ENCODE measurements around the gene NETO2. TPM values are rescaled to one million over a fixed set of nuclear protein-coding genes. Genes with fewer than 3 reads are reported as not detected.
"Not testable (repeated sequence)": the region's sequence is repeated elsewhere in the genome, so short reads cannot be mapped to it uniquely, and the experiment has no call there.

Gene NETO2
- total RNA-seq, 2 donors from 2014 or later = 3.0 to 3.1 TPM

DNA sequence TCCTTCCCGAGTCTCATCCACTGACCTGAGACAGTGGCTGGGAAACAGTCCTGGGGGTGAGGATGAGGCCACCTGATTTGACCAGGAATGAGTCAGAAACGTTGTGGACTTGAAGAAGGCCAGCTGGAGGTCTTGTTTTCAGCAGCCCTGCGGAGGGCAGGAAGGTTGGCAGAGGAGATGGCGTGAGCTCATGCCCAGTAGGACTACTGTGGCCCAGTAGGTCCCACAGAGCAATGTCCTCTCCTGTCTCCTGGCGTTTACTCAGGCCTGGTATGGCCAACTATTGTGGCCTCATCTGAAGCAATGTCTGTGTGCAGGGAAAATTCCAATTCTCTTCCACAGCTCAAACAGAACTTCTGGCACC, 86.1 kb downstream of the NETO2 start:
- TF ChIP-seq POLR2A (IDR thresholded peaks at IDR 0.05) = no peak
- TF ChIP-seq, protein P1, sequence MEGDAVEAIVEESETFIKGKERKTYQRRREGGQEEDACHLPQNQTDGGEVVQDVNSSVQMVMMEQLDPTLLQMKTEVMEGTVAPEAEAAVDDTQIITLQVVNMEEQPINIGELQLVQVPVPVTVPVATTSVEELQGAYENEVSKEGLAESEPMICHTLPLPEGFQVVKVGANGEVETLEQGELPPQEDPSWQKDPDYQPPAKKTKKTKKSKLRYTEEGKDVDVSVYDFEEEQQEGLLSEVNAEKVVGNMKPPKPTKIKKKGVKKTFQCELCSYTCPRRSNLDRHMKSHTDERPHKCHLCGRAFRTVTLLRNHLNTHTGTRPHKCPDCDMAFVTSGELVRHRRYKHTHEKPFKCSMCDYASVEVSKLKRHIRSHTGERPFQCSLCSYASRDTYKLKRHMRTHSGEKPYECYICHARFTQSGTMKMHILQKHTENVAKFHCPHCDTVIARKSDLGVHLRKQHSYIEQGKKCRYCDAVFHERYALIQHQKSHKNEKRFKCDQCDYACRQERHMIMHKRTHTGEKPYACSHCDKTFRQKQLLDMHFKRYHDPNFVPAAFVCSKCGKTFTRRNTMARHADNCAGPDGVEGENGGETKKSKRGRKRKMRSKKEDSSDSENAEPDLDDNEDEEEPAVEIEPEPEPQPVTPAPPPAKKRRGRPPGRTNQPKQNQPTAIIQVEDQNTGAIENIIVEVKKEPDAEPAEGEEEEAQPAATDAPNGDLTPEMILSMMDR (IDR thresholded peaks at IDR 0.05) = no peak
- intact Hi-C loops (cut with DNase I) = no loop called here
- DNase-seq (no peak), ATAC-seq (no peak)
- Histone ChIP-seq H3K4me3 (no peak overlapping the region), H3K27me3 (no peaks in the 10 kb centered on the region), H3K36me3 (replicated peaks in 1 of 2; ENCODE audit: insufficient read depth in 1 of 2, low read depth in 2 of 2) (no peaks in the 10 kb centered on the region), H3K9me3 (no peaks in the 10 kb centered on the region), H3K27ac (no peak overlapping the region), H3K4me1 (no peaks in the 10 kb centered on the region)
- 56 to 70% methylated on average over 5 of the region's 5 CpGs for WGBS, 2 donors

DNA sequence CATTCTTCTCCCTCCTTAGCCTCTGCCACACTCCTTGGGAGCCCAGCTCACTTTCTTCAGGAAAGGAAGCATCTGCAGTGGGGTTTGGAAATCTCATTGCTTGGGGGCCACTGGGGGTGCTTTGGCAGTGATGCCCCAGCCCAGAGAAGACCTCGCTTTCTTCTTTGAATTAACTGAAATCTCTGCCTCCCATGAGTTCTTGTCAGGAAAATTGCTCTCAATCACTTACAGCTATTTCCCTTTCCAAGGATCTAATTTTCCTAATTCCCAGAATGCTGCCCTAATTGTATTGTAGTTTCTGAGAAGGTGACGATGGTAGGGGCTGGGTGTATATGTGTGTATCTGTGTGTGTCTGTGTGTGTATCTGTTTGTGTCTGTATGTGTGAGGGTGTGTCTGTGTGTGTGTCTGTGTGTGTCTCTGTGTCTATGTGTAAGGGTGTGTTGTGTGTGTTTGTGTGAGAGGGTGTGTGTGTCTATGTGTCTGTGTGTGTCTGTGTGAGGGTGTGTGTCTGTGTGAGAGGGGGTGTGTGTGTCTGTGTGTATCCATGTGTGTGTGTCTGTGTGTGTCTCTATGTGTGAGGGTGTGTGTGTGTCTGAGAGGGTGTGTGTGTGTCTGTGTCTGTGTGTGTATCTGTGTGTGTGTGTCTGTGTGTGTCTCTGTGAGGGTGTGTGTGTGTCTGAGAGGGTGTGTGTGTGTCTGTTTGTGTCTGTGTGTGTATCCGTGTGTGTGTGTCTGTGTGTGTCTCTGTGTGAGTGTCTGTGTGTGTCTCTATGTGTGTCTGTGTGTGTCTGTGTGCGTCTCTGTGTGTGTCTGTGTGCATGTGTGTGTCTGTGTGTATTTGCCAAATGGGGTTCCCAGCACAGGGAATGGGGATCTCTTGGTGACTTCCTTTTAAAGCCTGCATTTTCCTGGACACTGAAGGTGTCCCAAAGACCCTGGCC, 86.8 kb downstream of the NETO2 start:
- no peaks in the 10 kb centered on the region for H3K36me3 ChIP-seq (replicated peaks in 1 of 2; ENCODE audit: insufficient read depth in 1 of 2, low read depth in 2 of 2)

DNA sequence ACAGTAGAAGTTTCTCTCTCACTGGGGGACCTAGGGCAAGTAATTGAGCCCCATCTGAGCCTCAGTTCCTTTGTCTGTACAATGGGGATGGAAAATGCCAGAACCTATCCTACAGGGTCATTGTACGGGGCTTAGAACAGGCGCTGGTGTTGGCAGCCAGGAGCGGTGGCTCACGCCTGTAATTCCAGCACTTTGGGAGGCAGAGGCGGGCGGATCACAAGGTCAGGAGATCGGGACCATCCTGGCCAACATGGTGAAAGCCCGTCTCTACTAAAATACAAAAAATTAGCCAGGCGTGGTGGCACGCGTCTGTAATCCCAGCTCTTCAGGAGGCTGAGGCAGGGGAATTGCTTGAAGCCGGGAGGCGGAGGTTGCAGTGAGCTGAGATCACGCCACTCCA, 87.7 kb downstream of the NETO2 start:
- ATAC-seq; H3K27me3 ChIP-seq; H3K36me3 ChIP-seq (replicated peaks in 1 of 2; ENCODE audit: insufficient read depth in 1 of 2, low read depth in 2 of 2); DNase-seq; H3K9me3 ChIP-seq; H3K27ac ChIP-seq; intact Hi-C loops (cut with DNase I); H3K4me3 ChIP-seq; H3K4me1 ChIP-seq: not testable (repeated sequence)
- WGBS, 2 donors = 81 to 89% methylated on average over 14 of the region's 14 CpGs

More for the DNA sequence above, 86.8 kb downstream of the NETO2 start:
- DNase-seq (no peak), ATAC-seq (no peak)
- Histone ChIP-seq H3K4me1 (no peaks in the 10 kb centered on the region), H3K4me3 (no peak overlapping the region), H3K9me3 (no peaks in the 10 kb centered on the region), H3K27me3 (no peaks in the 10 kb centered on the region), H3K27ac (no peak overlapping the region)
- WGBS, 2 donors = 79 to 94% methylated on average over 2 to 4 of the region's 4 CpGs
- no peak for TF ChIP-seq POLR2A (IDR thresholded peaks at IDR 0.05)
- TF ChIP-seq, protein P1 (IDR thresholded peaks at IDR 0.05) = no peak
- intact Hi-C loops (cut with DNase I) = no loop called here

DNA sequence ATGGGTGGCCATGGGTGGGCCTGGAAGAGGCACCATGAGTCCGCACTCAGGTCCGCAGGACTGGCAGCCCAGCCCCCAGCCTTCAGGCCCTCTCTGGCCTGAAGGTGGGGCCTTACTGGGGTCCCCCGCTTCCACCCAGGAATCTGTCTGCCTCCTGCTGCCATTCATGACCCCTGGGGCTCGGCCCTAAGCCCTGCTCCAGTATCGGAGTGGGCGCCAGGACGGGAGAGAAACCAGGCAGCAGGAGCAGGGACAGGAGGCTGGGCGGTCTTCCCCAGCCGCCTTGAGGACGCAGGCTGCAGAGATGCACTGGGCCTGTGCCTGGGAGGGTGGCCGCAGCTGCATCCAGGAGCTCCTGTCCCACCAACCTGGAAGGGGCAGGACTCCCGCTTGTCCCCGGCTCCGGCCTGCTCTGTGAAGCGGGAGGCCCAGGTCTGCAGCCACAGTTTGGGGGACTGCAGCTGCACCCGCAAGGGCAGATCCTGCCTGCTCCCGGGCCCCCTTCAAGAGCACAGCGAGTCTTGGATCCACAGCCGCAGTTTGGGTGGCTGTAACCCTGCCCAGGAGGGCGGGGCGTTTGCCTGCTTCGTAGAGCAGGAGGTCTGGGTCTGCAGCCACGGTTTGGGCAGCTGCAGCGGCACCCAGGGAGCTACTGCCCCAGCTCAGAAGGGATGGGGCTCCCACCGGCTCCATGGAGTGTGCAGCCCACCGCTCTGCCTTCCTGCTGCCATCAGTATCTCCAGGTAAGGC, 88.4 kb downstream of the NETO2 start:
- Histone ChIP-seq H3K27me3 (no peaks in the 10 kb centered on the region), H3K4me1 (no peaks in the 10 kb centered on the region), H3K9me3 (no peaks in the 10 kb centered on the region), H3K36me3 (replicated peaks in 1 of 2; ENCODE audit: insufficient read depth in 1 of 2, low read depth in 2 of 2) (no peaks in the 10 kb centered on the region), H3K4me3 (no peak overlapping the region), H3K27ac (no peak overlapping the region)
- intact Hi-C loops (cut with DNase I) = no loop called here
- TF ChIP-seq, protein P1 (IDR thresholded peaks at IDR 0.05) = no peak
- TF ChIP-seq POLR2A (IDR thresholded peaks at IDR 0.05) = no peak
- no peak for DNase-seq
- WGBS, 2 donors = 0 to 85% methylated on average over 1 to 25 of the region's 26 CpGs
- ATAC-seq = no peak

DNA sequence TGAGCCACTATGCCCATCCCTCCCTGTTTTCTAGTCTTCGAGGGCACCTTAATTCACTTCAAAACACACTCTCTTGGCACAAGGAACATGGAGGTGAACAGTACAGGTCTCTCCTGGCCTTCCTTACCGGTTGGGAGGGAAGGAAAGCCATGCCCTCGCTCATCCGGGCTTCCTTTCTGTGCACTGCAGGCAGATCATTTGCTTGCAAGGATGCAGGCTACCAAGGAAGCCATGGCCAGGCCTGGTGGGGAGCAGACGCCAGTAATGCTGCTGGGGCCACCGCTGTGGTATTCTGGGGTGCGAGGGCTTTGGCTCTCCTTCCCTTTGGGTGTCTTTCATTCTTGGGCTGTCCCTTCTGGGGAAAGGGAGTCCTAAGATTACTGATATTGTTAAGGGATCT, 89.4 kb downstream of the NETO2 start:
- intact Hi-C loops (cut with DNase I) = no loop called here
- no peaks in the 10 kb centered on the region for H3K36me3 ChIP-seq (replicated peaks in 1 of 2; ENCODE audit: insufficient read depth in 1 of 2, low read depth in 2 of 2)
- H3K4me3 ChIP-seq = no peak overlapping the region
- H3K27me3 ChIP-seq = no peaks in the 10 kb centered on the region
- DNase-seq (no peak), ATAC-seq (no peak)
- no peaks in the 10 kb centered on the region for H3K9me3 ChIP-seq
- H3K27ac ChIP-seq = no peak overlapping the region
- 78% methylated on average over 7 of the region's 7 CpGs for WGBS, 2 donors
- H3K4me1 ChIP-seq = no peaks in the 10 kb centered on the region
- no peak for TF ChIP-seq POLR2A (IDR thresholded peaks at IDR 0.05)
- TF ChIP-seq, protein P1 (IDR thresholded peaks at IDR 0.05) = no peak
